HepG2 (cell line): Measurements from ENCODE around the gene ATG7. TPM values are rescaled to one million over a fixed set of nuclear protein-coding genes. Genes with fewer than 3 reads are reported as not detected.

ENCODE experiments used
- ATAC-seq: fragments of 200-7000 bp; cut with Tn5 transposase; 3 replicates; pipeline ENCODE4 v1.9.1; 2020; ENCODE audit warnings: mild to moderate bottlenecking, moderate library complexity
- BruUV-seq: library from RNA; stranded (reverse); fragments of 400-500 nt; replicated peaks from 2 replicates; lab custom pipeline; 2021; lab: Mats Ljungman, UMichigan
- CTCF ChIA-PET: fragments of 300-600 bp; formaldehyde crosslinking; extraction: SDS; loops from one replicate; lab custom pipeline; 2021; ENCODE audit warnings: low total read pairs, inconsistent platforms, low intra/inter-chr PET ratio; lab: Yijun Ruan, JAX
- POLR2A ChIA-PET: fragments of 350-600 bp; sonication (Branson Sonifier 250); formaldehyde crosslinking; loops from one replicate; lab custom pipeline; 2020; ENCODE audit warnings: antibody characterized with exemption, inconsistent platforms; lab: Yijun Ruan, JAX
- DNase-seq: peaks from one replicate; pipeline ENCODE4 v3.0.0-alpha.2; 2015; ENCODE audit warnings: low spot score
- FAIRE-seq: peaks from 3 replicates; lab custom pipeline; 2011; peaks lifted over from hg19 to GRCh38; lab: Jason Lieb, UNC
- H2AFZ ChIP-seq: one replicate; pipeline ENCODE4 v1.6.1; 2011; ENCODE audit warnings: low read length, inconsistent platforms
- H3K27ac ChIP-seq: fragments of 300-600 bp; 3 replicates; pipeline ENCODE4 v1.8.0; 2011; ENCODE audit warnings: mixed run types, mild to moderate bottlenecking, mixed read lengths, low read length, inconsistent platforms; ENCODE audit not compliant: insufficient read depth; ENCODE audit errors: extremely low read length
- H3K27me3 ChIP-seq, 2 experiments: fragments of 200-600 bp in 1 of 2; 2 replicates in 1 of 2; 3 replicates in 1 of 2; pipeline versions ENCODE4 v1.6.0 to v1.8.0; 2011; ENCODE audit warnings: low read length in 2 of 2, mild to moderate bottlenecking in 2 of 2, moderate library complexity in 2 of 2, inconsistent platforms in 1 of 2; ENCODE audit not compliant: insufficient read depth in 2 of 2, control insufficient read depth in 1 of 2
- H3K36me3 ChIP-seq, 2 experiments: fragments of 200-600 bp in 1 of 2; replicated peaks in 1 of 2; 2 replicates in 1 of 2; 3 replicates in 1 of 2; pipeline versions ENCODE4 v1.5.1 to v1.8.0; 2011; ENCODE audit warnings: low read length in 2 of 2, inconsistent platforms in 1 of 2; ENCODE audit not compliant: insufficient read depth in 2 of 2, control insufficient read depth in 1 of 2
- H3K4me1 ChIP-seq: 2 replicates; pipeline ENCODE4 v1.5.1; 2012; ENCODE audit warnings: low read length, inconsistent platforms; ENCODE audit not compliant: insufficient read depth
- H3K4me2 ChIP-seq: 2 replicates; pipeline ENCODE4 v1.6.0; 2011; ENCODE audit warnings: low read depth, low read length, inconsistent platforms
- H3K4me3 ChIP-seq, 3 experiments: fragments of 200-600 bp in 1 of 3; sonication (generic), shearing (Covaris generic) in 1 of 3; replicated peaks in 1 of 3; 2 replicates each; pipeline ENCODE4 v1.5.1; 2011 to 2016; ENCODE audit warnings: low read length in 3 of 3, inconsistent platforms in 2 of 3, low read depth in 2 of 3, mild to moderate bottlenecking in 2 of 3, control low read depth in 1 of 3, mixed read lengths in 1 of 3; ENCODE audit not compliant: insufficient read depth in 1 of 3
- H3K79me2 ChIP-seq: one replicate; pipeline ENCODE4 v1.6.1; 2011; ENCODE audit warnings: low read length, inconsistent platforms; ENCODE audit not compliant: insufficient read depth
- H3K9ac ChIP-seq: 2 replicates; pipeline ENCODE4 v1.6.0; 2011; ENCODE audit warnings: mild to moderate bottlenecking, low read depth, low read length, inconsistent platforms; ENCODE audit not compliant: insufficient read depth
- H3K9me3 ChIP-seq: 2 replicates; pipeline ENCODE4 v1.5.1; 2012; ENCODE audit warnings: mild to moderate bottlenecking, low read length
- H4K20me1 ChIP-seq: 2 replicates; pipeline ENCODE4 v1.6.0; 2011; ENCODE audit warnings: inconsistent platforms, mild to moderate bottlenecking, low read length, moderate library complexity; ENCODE audit not compliant: insufficient read depth
- AGO2 ChIP-seq: fragments of 200-400 bp; formaldehyde crosslinking; optimal IDR thresholded peaks from 2 replicates; pipeline ENCODE3; 2017; ENCODE audit warnings: mild to moderate bottlenecking, low read depth, low read length, moderate library complexity
- GPBP1L1 ChIP-seq: sonication (generic); formaldehyde crosslinking; IDR thresholded peaks from 2 replicates; pipeline ENCODE4 v1.5.0; 2020; ENCODE audit warnings: mild to moderate bottlenecking, missing genetic modification reagents
- HDAC6 ChIP-seq: fragments of 200-600 bp; sonication (generic); IDR thresholded peaks from 2 replicates; pipeline ENCODE4 v1.7.0; 2017; ENCODE audit warnings: mild to moderate bottlenecking, antibody characterized with exemption, low read length, low read depth
- MLXIP ChIP-seq: sonication (generic); formaldehyde crosslinking; IDR thresholded peaks from 2 replicates; pipeline ENCODE4 v1.9.0; 2021; ENCODE audit warnings: missing genetic modification reagents, borderline replicate concordance
- PITX1 ChIP-seq: sonication (generic); formaldehyde crosslinking; IDR thresholded peaks from 2 replicates; pipeline ENCODE4 v1.5.1; 2020; ENCODE audit warnings: mild to moderate bottlenecking, missing genetic modification reagents
- SATB2 ChIP-seq: sonication (generic); formaldehyde crosslinking; IDR thresholded peaks from 2 replicates; pipeline ENCODE4 v1.5.0; 2020; ENCODE audit warnings: missing genetic modification reagents
- SSRP1 ChIP-seq: IDR thresholded peaks from 2 replicates; pipeline ENCODE4 v1.6.1; 2016; ENCODE audit warnings: control low read depth
- TBX3 ChIP-seq: fragments of 450-650 bp; IDR thresholded peaks from 2 replicates; pipeline ENCODE4 v1.6.1; 2017; ENCODE audit warnings: antibody characterized with exemption, mild to moderate bottlenecking, inconsistent platforms, borderline replicate concordance
- ZBTB7A ChIP-seq: sonication (generic); formaldehyde crosslinking; IDR thresholded peaks from 2 replicates; pipeline ENCODE4 v1.8.0; 2022; ENCODE audit warnings: mild to moderate bottlenecking, missing genetic modification reagents
- ZNF121 ChIP-seq: sonication (generic); formaldehyde crosslinking; IDR thresholded peaks from 2 replicates; pipeline ENCODE4 v1.5.0; 2020; ENCODE audit warnings: mild to moderate bottlenecking, missing genetic modification reagents
- ZNF143 ChIP-seq: sonication (generic); formaldehyde crosslinking; IDR thresholded peaks from 2 replicates; pipeline ENCODE4 v1.4.0; 2020; ENCODE audit warnings: missing genetic modification reagents
- ZNF207 ChIP-seq: fragments of 450-650 bp; IDR thresholded peaks from 2 replicates; pipeline ENCODE4 v1.6.1; 2016; ENCODE audit warnings: antibody characterized with exemption, borderline replicate concordance
- ZNF234 ChIP-seq: sonication (generic); formaldehyde crosslinking; conservative IDR thresholded peaks from 2 replicates; pipeline ENCODE4 v1.5.1; 2020; ENCODE audit warnings: mild to moderate bottlenecking, missing genetic modification reagents
- ZNF484 ChIP-seq: sonication (generic); formaldehyde crosslinking; IDR thresholded peaks from 2 replicates; pipeline ENCODE4 v1.5.1; 2020; ENCODE audit warnings: mild to moderate bottlenecking, low read depth, missing genetic modification reagents, borderline replicate concordance
- ZNF709 ChIP-seq: sonication (generic); formaldehyde crosslinking; IDR thresholded peaks from 2 replicates; pipeline ENCODE4 v1.5.0; 2020; ENCODE audit warnings: mild to moderate bottlenecking, missing genetic modification reagents
- WGBS: methylation state at CpG from one replicate; pipeline ENCODE4 v1.1.6; 2017; ENCODE audit warnings: low lambda C conversion rate; 5-methylcytosine and 5-hydroxymethylcytosine counted together
- in situ Hi-C: cut with HindIII; loops from 2 replicates; pipeline ENCODE4 v1.10.0; 2017; ENCODE audit warnings: low pct_unique_long_range_greater_than_20kb; ENCODE audit not compliant: extremely low pct_ligation_motif_present
- intact Hi-C: fragments of 100-400 bp; cut with micrococcal nuclease; formaldehyde crosslinking; loops from one replicate; pipeline ENCODE4 v1.10.0; 2022; ENCODE audit not compliant: unreplicated experiment
- polyA plus RNA-seq, 8 experiments: library from polyadenylated mRNA; depleted of rRNA in 3 of 8; stranded (reverse) in 7 of 8; unstranded in 1 of 8; fragments of >200 nt; fragmentation: Illumina TruSeq in 4 of 8; extraction: Trizol in 4 of 8; gene quantifications; 2 replicates each; pipeline versions ENCODE4 v1.2.1 to v1.2.3, GENCODE V29; 2011 to 2016; ENCODE audit warnings: low read depth in 4 of 8, missing spikeins in 1 of 8, mixed read lengths in 1 of 8; ENCODE audit not compliant: insufficient read depth in 1 of 8
- total RNA-seq, 5 experiments: library from RNA; depleted of rRNA; stranded (reverse); fragments of >200 nt; fragmentation: Illumina TruSeq; extraction: Trizol; gene quantifications; 2 replicates each; pipeline ENCODE4 v1.2.3, GENCODE V29; 2016; ENCODE audit warnings: low read depth in 1 of 5

ATG7 gene
- total and polyA plus RNA-seq, 2 of the 13 experiments (the other 11 are each of a cell fraction or from before 2014, with no cell fraction given) = 7.8 to 22.1 TPM

- Histone ChIP-seq H3K9ac (no peak overlapping the region), H2AFZ (no peak overlapping the region), H4K20me1 (no peaks in the 10 kb centered on the region), H3K4me1 (0 out of 2 replicates have a peak, but pooled peaks cover 6% of the 10 kb centered on the region), H3K79me2 (no peaks in the 10 kb centered on the region), H3K9me3 (no peaks in the 10 kb centered on the region), H3K4me2 (no peak overlapping the region), H3K4me3 (no peak overlapping the region), H3K36me3 (no peaks in the 10 kb centered on the region), H3K27ac (no peak overlapping the region), H3K27me3 (no peaks in the 10 kb centered on the region)
- FAIRE-seq = no peak
- BruUV-seq = no TSS peak
- in situ Hi-C loops (no loop called here), intact Hi-C loops (no loop called here)
- POLR2A ChIA-PET = no interaction called here
- CTCF ChIA-PET = no interaction called here
- WGBS = 83% methylated on average over 2 of the region's 2 CpGs
- ATAC-seq = no peak
- no peak for TF ChIP-seq ZNF121
- TF ChIP-seq HDAC6 = no peak
- no peak for TF ChIP-seq SATB2
- TF ChIP-seq TBX3 = no peak
- no peak for TF ChIP-seq ZBTB7A
- TF ChIP-seq ZNF143 (CRISPR knock-in tag) = no peak
- DNase-seq = no peak
These were observed 177.8 kb downstream of the ATG7 start for GRCh38 chr3:11450015-11450414.

- ATAC-seq (no peak), DNase-seq (no peak), FAIRE-seq (no peak)
- ChIA-PET POLR2A (no interaction called here), CTCF (no interaction called here)
- in situ Hi-C loops (no loop called here), intact Hi-C loops (no loop called here)
- no peaks in the 10 kb centered on the region for H3K36me3 ChIP-seq
- H3K27me3 ChIP-seq = no peaks in the 10 kb centered on the region
- H2AFZ ChIP-seq = no peak overlapping the region
- no TSS peak for BruUV-seq
- no peaks in the 10 kb centered on the region for H3K79me2 ChIP-seq
- no peaks in the 10 kb centered on the region for H4K20me1 ChIP-seq
- H3K9ac ChIP-seq = no peak overlapping the region
- no peak overlapping the region for H3K27ac ChIP-seq
- no peaks in the 10 kb centered on the region for H3K4me1 ChIP-seq
- WGBS = 96% methylated on average over 5 of the region's 5 CpGs
- no peaks in the 10 kb centered on the region for H3K9me3 ChIP-seq
- no peak overlapping the region for H3K4me2 ChIP-seq
- no peak overlapping the region for H3K4me3 ChIP-seq
- TF ChIP-seq ZNF207 (no peak), GPBP1L1 (no peak), ZNF709 (CRISPR knock-in tag) (no peak), SSRP1 (CRISPR knock-in tag) (no peak), PITX1 (no peak), ZNF484 (CRISPR knock-in tag) (no peak), MLXIP (CRISPR knock-in tag) (no peak), ZNF234 (CRISPR knock-in tag) (no peak), AGO2 (no peak)
These were observed 180.1 kb downstream of the ATG7 start for GRCh38 chr3:11452312-11452711.
